Stimulated activated CD8-positive, alpha-beta memory T cell treated with anti-CD3 and anti-CD28 coated beads, Interleukin-2, amount 100 ng/mL, for 1 hour (primary cell): ENCODE results near the gene TNFAIP8L1.

Experiments used
- DNase-seq, 2 donors: peaks; one replicate each; pipeline ENCODE4 v3.0.0-alpha.2; 2020; ENCODE audit warnings: low read depth in 2 of 2

The TNFAIP8L1 gene

GRCh38 chr19:4702764-4703163 lies 63.4 kb downstream of the TNFAIP8L1 start:
- DNase-seq = no peak

GRCh38 chr19:4703671-4704316 lies 64.5 kb downstream of the TNFAIP8L1 start:
- DNase-seq = no peak

GRCh38 chr19:4704317-4704673 lies 65.0 kb downstream of the TNFAIP8L1 start:
- no peak for DNase-seq
